ENCODE data around the gene CUX1.

GRCh38 chr7:102211590-102212550 lies 394.4 kb downstream of the CUX1 start:
- no peak for TF ChIP-seq CTCF (IDR thresholded peaks at IDR 0.05)
- TF ChIP-seq POLR2A (IDR thresholded peaks at IDR 0.05) = no peak
